Activated naive CD8-positive, alpha-beta T cell treated with anti-CD3 and anti-CD28 coated beads for 36 hours (primary cell): ENCODE data around the gene NPM1. TPM values are rescaled to one million over a fixed set of nuclear protein-coding genes. Genes with fewer than 3 reads are reported as not detected.

ENCODE experiments used
- DNase-seq: peaks from one replicate; pipeline ENCODE4 v3.0.0; 2021
- H3K27ac Mint-ChIP-seq: one replicate; pipeline ENCODE4 v1.8.0; 2022; ENCODE audit warnings: mild to moderate bottlenecking, moderate library complexity, mixed read lengths
- H3K27me3 Mint-ChIP-seq: one replicate; pipeline ENCODE4 v1.8.0; 2022; ENCODE audit warnings: mild to moderate bottlenecking, mixed read lengths
- H3K36me3 Mint-ChIP-seq: one replicate; pipeline ENCODE4 v1.8.0; 2021; ENCODE audit warnings: mild to moderate bottlenecking, mixed read lengths
- H3K4me1 Mint-ChIP-seq: one replicate; pipeline ENCODE4 v1.8.0; 2021; ENCODE audit warnings: mixed read lengths
- H3K4me3 Mint-ChIP-seq: one replicate; pipeline ENCODE4 v1.8.0; 2022; ENCODE audit warnings: mild to moderate bottlenecking, moderate library complexity, mixed read lengths
- H3K9me3 Mint-ChIP-seq: one replicate; pipeline ENCODE4 v1.8.0; 2022; ENCODE audit warnings: mixed read lengths
- total RNA-seq, 2 experiments: library from RNA; stranded (reverse); gene quantifications; one replicate each; pipeline ENCODE4 v1.2.3, GENCODE V29; 2021

The NPM1 gene
- total RNA-seq, 2 experiments from 2014 or later = 4,728 to 4,890 TPM

- Mint-ChIP-seq H3K4me3 (no peak overlapping the region), H3K27me3 (peaks cover 32% of the 10 kb centered on the region), H3K36me3 (no peaks in the 10 kb centered on the region), H3K4me1 (peaks cover 1% of the 10 kb centered on the region), H3K27ac (no peak overlapping the region), H3K9me3 (no peaks in the 10 kb centered on the region)
- DNase-seq = no peak
Observed at GRCh38 chr5:171426266-171426665, 38.6 kb downstream of the NPM1 start.

DNA sequence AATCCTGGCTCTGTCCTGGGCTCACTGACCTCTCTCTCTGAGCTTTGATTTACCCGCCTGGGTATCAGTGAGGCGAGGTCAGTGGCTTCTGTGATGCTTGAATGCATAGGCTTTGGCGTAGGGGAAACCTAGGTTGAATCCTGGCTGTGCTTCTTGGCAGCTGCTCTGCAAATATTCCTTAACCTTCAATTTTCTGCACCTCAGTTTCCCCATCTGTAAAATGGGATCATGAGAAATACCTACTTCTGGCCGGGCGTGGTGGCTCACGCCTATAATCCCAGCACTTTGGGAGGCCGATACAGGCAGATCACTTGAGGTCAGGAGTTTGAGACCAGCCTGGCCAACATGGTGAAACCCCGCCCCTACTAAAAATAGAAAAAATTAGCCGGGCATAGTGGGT lies 39.0 kb downstream of the NPM1 start:
- no peak overlapping the region for H3K4me3 Mint-ChIP-seq
- H3K9me3 Mint-ChIP-seq = no peaks in the 10 kb centered on the region
- no peaks in the 10 kb centered on the region for H3K4me1 Mint-ChIP-seq
- peaks cover 28% of the 10 kb centered on the region for H3K27me3 Mint-ChIP-seq
- H3K27ac Mint-ChIP-seq = no peak overlapping the region
- no peak for DNase-seq
- no peaks in the 10 kb centered on the region for H3K36me3 Mint-ChIP-seq

DNA sequence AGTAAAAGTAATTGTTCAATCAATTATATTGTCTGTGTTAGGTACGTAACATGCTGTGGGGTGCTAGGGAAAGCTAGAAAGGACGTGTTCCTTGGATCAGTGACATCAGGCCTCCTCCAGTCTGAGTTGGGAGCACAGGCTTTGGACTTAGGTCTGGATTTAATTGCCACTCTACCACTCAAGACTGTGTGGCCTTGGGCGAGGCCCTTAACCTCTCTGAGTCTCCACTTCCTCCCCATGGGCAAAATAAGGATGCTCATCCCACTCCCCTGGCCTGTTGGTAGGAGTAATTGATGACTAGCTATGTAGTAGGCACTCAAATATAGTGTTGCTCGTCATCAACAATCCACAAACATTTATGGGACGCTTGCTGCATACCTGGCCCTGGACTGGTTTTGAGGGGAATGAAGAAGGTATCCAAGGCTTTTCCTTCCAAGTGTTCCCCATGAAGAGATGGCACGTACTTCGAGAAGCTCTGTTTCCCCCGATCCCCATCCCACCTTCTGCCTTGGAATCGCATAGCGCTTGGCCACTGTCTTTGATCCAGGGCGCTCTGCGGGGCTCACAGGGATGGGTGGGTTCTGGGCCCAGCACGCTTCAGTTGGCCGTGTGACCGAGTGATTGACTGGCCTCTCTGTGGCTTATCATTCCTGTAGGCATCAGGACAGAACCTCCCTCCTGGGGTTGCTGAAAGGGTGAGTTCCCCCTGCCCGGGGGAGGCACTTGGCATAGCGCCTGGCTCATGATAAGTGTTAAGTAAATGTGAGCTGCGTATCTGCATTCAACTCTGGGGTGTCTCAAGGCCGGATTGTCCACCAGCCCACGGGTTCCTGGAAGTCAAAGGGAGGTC lies 39.9 kb downstream of the NPM1 start:
- H3K4me1 Mint-ChIP-seq = no peaks in the 10 kb centered on the region
- no peak for DNase-seq
- H3K4me3 Mint-ChIP-seq = no peak overlapping the region

GRCh38 chr5:171428168-171428696 lies 40.6 kb downstream of the NPM1 start:
- Mint-ChIP-seq H3K9me3 (no peaks in the 10 kb centered on the region), H3K36me3 (no peaks in the 10 kb centered on the region), H3K27ac (no peak overlapping the region), H3K4me3 (no peak overlapping the region), H3K27me3 (peaks cover 12% of the 10 kb centered on the region), H3K4me1 (no peaks in the 10 kb centered on the region)
- DNase-seq = no peak

More for the DNA sequence above, 39.9 kb downstream of the NPM1 start:
- Mint-ChIP-seq H3K27ac (no peak overlapping the region), H3K36me3 (no peaks in the 10 kb centered on the region), H3K27me3 (peaks cover 19% of the 10 kb centered on the region), H3K9me3 (no peaks in the 10 kb centered on the region)

DNA sequence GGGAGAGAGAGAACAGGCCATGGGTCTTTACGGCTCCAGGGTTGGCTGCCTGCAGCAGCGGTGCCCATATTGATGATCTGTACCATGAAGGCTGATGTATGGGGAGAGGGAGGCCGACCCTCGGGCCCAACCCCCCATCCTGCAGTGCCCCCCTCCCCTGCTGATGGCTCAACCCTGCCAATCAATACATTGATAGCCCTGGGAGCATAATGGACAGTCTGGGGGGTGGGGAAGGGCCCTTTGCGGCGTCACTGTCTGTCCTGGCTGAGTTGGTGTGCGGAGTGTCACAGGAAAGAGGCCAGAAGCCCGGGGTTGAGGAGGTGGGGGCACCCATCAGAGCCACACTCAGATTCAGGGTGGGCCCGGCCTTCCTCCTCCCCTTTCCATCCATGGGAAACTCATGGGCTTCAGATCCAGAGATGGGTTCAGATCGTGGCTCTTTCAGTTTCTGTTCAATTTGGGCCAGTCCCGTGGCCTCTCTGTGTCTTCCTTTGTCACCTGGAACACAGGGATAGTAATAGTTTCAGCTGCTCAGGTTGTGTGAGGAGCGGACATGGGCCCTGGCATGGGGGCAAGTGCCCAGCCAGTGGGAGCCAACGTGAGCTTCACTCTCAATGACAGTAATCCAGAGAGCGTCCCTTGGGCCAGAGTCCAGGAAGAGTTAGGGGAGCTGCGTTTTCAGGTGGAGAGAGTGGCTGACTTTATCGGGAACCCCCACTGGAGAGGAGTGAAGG lies 41.3 kb downstream of the NPM1 start:
- Mint-ChIP-seq H3K36me3 (no peaks in the 10 kb centered on the region), H3K27ac (no peak overlapping the region), H3K4me1 (no peaks in the 10 kb centered on the region), H3K4me3 (no peak overlapping the region), H3K27me3 (peaks cover 6% of the 10 kb centered on the region), H3K9me3 (no peaks in the 10 kb centered on the region)
- DNase-seq = no peak

DNA sequence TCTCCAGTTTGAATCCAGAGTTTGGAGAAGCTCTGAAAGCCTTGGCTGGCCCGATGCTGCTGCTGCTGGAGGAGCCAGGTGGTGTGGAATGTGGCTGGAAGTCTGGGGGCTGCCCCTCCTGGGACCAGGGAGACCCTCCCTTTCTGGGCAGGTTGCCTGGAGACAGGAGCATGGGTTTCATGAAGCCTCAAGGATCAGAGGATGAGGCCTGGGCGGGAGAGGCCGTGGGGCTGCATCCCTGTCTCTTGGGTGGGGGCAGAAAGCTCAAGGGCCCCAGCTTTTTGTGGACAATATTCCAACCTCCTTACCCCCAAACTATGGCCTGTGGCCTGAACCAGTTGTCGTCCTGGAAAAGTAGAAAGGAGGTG lies 41.9 kb downstream of the NPM1 start:
- no peak for DNase-seq
- Mint-ChIP-seq H3K4me3 (no peak overlapping the region), H3K4me1 (no peaks in the 10 kb centered on the region), H3K27ac (no peak overlapping the region), H3K9me3 (no peaks in the 10 kb centered on the region), H3K27me3 (peaks cover under 1% of the 10 kb centered on the region), H3K36me3 (no peaks in the 10 kb centered on the region)

GRCh38 chr5:171431251-171431777 lies 43.7 kb downstream of the NPM1 start:
- no peak overlapping the region for H3K27ac Mint-ChIP-seq

DNA sequence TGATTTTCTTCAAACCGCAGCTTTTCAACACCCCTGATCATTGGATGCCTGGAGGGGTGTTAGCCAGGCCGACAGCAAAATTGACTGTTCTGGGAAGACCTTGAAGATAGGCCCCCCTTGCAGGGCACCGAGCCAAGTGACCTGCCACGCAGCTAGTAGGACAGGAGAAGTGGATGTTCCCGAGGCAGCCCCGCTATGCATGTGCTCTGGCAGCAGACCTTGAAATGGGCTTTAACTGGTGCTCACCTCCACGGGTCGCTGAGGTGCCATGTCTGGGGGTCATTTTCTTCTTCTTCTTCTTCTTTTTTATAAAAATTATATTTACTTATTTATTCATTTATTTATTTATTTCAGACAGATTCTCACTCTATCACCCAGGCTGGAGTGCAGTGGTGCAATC lies 44.4 kb downstream of the NPM1 start:
- Mint-ChIP-seq H3K27ac (no peak overlapping the region), H3K4me3 (no peak overlapping the region), H3K9me3 (no peaks in the 10 kb centered on the region), H3K4me1 (no peaks in the 10 kb centered on the region), H3K36me3 (no peaks in the 10 kb centered on the region), H3K27me3 (no peaks in the 10 kb centered on the region)
- no peak for DNase-seq

More at GRCh38 chr5:171431251-171431777, 43.7 kb downstream of the NPM1 start:
- Mint-ChIP-seq H3K36me3 (no peaks in the 10 kb centered on the region), H3K4me3 (no peak overlapping the region), H3K4me1 (no peaks in the 10 kb centered on the region), H3K9me3 (no peaks in the 10 kb centered on the region), H3K27me3 (no peaks in the 10 kb centered on the region)
- DNase-seq = no peak

- Mint-ChIP-seq H3K4me3 (no peak overlapping the region), H3K4me1 (no peaks in the 10 kb centered on the region), H3K9me3 (no peaks in the 10 kb centered on the region), H3K27me3 (no peaks in the 10 kb centered on the region), H3K36me3 (no peaks in the 10 kb centered on the region), H3K27ac (no peak overlapping the region)
- DNase-seq = no peak
Observed at GRCh38 chr5:171432583-171433351, 45.1 kb downstream of the NPM1 start.

DNA sequence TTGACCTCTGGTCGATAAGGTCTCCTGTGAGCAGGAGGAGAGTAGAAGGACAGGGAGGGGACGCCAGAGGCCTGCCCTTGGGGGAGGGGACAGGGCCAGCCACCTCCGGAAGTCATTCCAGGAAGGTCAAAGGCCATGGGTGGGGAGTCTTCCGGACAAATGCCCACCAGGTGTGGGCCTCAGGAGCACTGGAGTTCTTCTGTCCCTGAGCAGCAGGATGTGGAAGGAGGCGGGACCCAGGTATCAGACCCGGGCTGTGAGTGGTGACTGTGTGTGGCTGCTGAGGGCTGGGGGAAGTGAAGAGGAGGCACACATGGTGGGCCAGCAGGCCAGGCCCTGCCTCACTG lies 45.7 kb downstream of the NPM1 start:
- Mint-ChIP-seq H3K4me1 (no peaks in the 10 kb centered on the region), H3K4me3 (no peak overlapping the region), H3K27ac (no peak overlapping the region), H3K36me3 (no peaks in the 10 kb centered on the region), H3K27me3 (no peaks in the 10 kb centered on the region), H3K9me3 (no peaks in the 10 kb centered on the region)
- DNase-seq = no peak

DNA sequence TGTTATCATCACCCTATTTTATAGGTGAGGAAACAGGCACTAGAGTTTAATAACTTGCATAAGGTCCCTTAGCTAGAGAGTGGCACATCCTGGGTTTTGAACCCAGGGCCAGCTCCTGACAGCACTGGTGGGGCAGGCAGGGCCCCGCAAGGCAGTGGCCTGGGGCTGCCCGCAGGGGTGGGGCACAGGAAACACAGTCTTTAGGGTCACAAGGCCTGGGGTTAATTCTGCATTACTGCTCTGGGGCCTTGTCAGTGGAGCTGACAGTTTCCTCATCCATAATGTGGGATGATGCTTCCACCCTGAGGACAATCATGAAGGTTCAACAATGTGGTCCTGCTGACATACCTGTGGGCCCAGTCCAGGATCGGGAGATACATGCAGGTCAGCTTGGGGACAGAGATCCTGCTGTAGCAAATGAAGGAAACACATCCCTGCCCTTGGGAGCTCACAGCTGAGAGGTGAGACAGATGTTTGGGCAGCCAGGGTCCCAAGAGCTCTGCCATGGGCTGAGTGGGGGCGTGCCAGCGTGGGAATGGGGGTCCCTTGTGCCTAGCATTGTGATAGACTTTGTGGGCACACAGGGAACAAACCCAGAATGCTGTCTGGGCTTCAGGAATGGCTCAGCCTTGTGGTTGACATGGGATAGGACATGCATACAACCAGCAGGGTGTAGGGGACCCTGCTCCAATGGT lies 46.5 kb downstream of the NPM1 start:
- H3K9me3 Mint-ChIP-seq = no peaks in the 10 kb centered on the region
- DNase-seq = no peak
- H3K27ac Mint-ChIP-seq = no peak overlapping the region
- no peak overlapping the region for H3K4me3 Mint-ChIP-seq
- H3K27me3 Mint-ChIP-seq = no peaks in the 10 kb centered on the region
- H3K36me3 Mint-ChIP-seq = no peaks in the 10 kb centered on the region
- no peaks in the 10 kb centered on the region for H3K4me1 Mint-ChIP-seq

DNA sequence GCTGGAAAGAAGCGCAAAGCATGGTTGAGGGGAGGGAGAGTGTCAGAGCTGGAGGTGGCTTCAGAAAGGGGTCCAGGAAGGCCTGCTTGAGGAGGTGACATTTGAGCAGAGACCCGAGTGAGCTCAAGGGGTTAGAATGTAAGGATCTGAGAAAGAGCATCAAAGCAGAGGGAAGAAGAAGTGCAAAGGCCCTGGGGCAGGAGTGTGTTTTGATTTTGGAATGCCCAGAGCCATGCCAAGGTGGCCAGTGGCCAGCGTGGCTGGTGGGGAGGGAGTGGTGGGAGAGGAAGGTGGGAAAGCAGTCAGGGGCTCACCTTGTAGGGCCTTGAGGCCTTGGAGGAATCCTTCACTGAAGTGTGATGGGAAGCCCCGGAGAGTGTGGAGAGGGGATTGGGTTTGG lies 47.2 kb downstream of the NPM1 start:
- DNase-seq = no peak
- H3K36me3 Mint-ChIP-seq = no peaks in the 10 kb centered on the region

GRCh38 chr5:171435908-171436307 lies 48.3 kb downstream of the NPM1 start:
- Mint-ChIP-seq H3K27ac (no peak overlapping the region), H3K4me3 (no peak overlapping the region), H3K27me3 (no peaks in the 10 kb centered on the region), H3K9me3 (no peaks in the 10 kb centered on the region), H3K4me1 (no peaks in the 10 kb centered on the region), H3K36me3 (no peaks in the 10 kb centered on the region)
- no peak for DNase-seq

More for the DNA sequence above, 47.2 kb downstream of the NPM1 start:
- H3K27ac Mint-ChIP-seq = no peak overlapping the region
- no peaks in the 10 kb centered on the region for H3K9me3 Mint-ChIP-seq
- no peaks in the 10 kb centered on the region for H3K4me1 Mint-ChIP-seq
- no peak overlapping the region for H3K4me3 Mint-ChIP-seq
- H3K27me3 Mint-ChIP-seq = no peaks in the 10 kb centered on the region

- Mint-ChIP-seq H3K9me3 (no peaks in the 10 kb centered on the region), H3K36me3 (no peaks in the 10 kb centered on the region), H3K4me1 (no peaks in the 10 kb centered on the region), H3K27me3 (no peaks in the 10 kb centered on the region), H3K27ac (no peak overlapping the region), H3K4me3 (no peak overlapping the region)
- DNase-seq = no peak
Observed at GRCh38 chr5:171436804-171437285, 49.2 kb downstream of the NPM1 start.
